ENCODE results near the gene WWOX.

WWOX gene

DNA sequence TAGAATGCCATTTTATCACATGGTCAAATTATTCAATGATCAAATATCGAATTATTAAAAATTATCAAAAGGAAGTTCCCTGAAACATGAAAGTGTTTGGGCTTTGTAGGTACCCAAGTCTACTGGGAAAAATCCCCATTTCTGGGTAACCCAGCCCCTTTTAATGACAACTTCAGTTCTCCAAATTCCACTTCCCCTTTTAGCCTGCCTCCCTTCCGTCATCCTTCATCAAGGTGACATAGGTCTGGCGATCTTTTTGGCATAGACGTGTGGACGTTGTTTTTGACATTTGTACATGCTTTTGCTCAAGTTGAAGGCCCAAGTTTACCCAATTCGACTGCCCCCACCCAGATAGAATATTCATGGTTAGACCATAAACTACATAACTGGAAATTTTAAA lies 840.1 kb downstream of the WWOX start:
- no peak for DNase-seq

DNA sequence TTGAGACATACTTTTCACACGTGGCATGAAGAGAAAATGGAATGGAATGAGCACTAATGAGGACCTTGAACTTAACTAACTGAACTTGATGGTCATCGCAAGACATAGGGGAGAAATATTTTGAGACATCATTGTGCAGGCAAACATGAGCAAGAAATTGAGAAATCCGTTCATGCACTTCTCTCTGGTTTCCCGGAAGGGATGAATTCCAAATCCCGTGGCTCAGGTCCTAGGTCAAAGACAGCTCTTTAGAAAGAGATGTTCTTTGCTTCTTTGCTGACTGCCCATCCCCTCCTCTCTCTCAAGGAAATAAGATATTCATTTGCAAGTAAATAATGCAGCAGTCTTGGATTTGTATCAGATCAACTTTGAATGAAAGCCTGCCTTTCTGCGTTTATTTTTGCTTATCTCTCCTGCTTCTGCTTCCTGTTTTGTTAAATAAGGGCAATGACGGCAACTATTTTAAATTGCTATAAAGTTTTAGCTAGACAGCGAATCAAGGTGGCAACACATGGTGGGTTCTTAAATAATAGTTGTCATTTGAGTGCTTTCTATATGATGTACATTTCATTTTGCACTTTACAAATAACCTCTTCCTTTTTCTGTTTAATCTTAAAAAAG lies 843.3 kb downstream of the WWOX start:
- DNase-seq = no peak

DNA sequence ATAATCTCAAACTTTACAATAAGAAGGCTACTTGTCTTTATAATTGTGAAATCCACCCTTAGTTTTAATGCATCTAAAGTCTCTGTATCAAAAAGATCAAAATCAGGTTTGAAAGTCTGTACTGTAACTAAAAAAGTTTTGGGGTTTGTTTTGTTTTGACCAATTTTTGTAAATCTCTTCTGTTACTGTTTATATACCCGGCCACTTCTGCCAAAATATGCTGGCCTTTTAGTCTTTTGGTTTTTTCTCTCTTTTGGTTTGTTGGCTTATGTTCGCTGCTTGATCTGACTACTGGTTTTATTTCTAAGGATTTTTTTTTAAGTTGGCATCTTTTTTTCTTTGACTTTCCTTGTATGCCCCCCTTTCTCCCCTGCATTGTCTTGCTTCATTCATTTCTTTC lies 845.9 kb downstream of the WWOX start:
- DNase-seq = no peak

DNA sequence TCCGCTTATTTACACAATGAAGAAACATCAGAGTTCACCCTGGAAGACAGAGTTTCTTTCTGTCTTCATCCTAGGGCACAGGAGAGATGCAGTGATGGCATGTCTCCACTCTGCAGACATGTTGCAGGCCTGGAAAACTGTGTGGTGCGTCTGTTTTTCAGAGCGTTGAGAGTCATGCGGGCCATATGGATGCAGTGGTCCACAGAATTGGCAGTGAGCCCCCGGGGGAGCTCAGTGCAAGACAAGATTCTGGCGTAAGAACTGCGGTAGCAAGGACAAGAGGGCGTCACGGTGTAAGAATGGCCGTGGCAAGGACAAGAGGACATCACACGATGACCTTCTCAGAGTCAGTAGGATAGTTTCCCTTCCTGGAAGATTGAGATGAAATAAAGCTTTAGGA lies 847.1 kb downstream of the WWOX start:
- no peak for DNase-seq

DNA sequence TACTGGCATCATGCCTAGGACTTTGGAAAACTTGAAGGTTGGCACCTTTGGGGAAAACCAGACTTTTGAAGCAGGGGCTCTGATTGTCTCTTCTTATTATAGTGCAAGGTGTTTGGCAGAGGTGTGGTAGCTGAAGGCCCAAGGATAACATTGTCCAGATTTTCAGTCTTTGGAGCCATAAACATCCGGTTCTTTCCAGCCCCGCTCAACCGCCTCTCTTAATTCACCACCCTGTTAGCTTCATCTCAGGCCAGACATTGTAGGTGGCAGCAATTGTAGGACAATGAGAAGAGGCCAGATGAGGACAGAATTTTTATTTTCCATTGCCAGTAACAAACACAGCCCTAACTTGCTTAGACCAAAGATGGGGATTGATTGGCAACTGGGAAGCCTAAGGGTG lies 851.3 kb downstream of the WWOX start:
- DNase-seq = no peak

DNA sequence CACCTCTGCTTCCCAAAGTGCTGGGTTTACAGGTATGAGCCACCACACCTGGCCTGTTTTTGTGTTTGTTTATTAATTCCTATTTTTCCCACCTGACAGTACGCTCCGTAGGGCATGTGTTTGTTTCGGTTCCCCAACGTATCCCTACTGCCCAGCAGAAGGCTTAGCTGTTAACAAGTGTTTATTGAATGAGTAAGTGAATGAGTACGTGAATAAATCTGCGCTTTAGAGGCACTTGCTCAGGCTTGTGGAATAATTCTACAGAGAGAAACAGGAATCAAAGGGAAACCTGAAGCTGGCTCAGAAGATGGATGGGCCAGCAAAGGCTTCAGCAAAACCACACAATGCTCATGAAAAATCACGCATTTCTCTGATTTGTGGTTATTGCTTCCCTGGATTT lies 853.2 kb downstream of the WWOX start:
- DNase-seq = no peak

DNA sequence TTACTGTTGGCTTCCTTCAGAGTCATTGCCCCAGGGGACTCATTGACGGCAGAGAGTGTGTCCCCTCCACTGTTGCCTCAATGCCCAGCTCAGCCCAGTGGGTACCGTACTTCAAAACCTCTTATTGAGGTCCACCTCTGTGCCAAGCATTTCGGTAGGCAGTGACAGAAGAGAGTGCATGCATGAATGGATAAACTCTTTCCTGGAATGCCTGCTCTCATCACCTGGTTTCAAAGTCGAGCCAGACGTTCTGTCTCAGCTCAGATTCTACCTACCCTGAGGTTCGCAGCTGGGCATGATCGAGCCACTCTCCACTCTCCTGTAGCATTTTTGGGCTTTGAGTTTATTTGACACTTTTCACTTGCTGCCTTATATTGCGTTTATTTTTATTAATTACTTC lies 854.1 kb downstream of the WWOX start:
- DNase-seq = peak; percentile 2 to 65

DNA sequence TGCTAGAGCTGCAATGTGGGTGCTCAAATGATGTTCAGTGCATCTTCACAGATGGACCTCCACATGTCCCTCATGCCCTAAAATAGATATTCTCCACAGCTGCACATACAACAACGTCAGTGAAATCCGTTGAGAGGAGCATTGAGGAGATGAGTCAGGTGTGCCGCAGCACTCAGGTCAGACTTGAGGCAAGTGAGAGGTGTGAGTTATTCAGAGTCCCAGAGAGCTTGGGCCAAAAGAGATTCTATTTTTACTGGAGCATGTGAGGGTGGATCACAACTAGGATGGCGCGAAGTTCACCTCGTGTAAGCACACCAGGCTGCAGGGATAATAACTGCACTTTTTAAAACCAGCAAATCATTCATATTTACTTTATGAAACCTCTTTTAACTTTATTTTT lies 855.8 kb downstream of the WWOX start:
- DNase-seq = no peak

DNA sequence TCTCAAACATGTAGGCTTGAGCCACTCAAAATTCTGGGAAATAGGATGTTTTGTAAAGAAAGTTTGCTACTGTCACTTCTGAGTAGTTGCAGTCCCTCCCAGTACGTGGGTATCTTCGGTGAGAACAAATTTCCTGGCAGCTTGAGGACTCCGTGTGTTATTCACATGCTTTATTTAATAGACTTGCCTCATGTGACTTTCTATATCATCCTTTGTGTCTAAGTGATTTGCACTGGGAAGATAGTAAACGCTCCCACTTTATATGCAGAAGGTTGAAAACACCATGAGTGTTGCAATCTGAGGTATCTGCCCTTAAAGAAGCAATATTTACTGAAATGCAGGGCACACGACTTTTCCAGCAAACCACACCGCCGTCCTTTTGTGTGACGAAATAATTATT lies 857.4 kb downstream of the WWOX start:
- no peak for DNase-seq

DNA sequence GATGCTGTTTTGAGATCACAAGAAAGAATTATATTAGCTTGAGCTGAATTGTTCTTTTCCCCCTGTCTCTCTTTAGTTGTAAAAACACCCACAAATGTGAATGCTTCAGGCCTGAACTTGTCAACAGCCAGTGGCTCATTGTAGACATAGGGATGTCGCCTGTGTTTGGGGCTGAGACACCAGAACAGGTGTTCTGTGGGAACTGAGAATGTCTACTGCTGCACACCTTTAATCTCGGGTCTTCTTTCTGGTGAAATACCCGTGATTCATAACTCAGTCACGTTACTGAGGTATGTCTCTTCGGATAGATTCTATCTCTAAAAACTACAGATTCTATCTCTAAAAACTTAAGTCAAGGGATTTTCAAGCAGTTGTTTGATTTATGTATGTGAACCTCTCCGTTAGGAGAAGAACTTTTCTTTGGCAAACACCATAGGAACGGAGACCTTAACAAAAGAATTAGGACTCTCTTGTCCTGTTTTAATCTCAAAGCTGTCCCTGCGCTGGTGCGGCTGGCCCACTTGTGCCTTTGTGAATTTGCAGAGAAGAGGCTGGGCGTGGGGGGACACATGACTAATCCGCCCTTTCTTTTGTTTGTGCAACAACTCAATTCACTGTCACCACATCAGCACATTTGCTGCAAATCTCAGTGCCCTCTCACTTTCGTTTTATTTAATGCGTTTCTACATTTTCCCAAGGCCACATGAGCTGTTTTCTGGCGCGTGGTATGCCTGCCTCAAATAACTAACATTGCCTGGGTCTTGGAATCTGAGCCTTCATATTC lies 858.1 kb downstream of the WWOX start:
- DNase-seq = no peak

DNA sequence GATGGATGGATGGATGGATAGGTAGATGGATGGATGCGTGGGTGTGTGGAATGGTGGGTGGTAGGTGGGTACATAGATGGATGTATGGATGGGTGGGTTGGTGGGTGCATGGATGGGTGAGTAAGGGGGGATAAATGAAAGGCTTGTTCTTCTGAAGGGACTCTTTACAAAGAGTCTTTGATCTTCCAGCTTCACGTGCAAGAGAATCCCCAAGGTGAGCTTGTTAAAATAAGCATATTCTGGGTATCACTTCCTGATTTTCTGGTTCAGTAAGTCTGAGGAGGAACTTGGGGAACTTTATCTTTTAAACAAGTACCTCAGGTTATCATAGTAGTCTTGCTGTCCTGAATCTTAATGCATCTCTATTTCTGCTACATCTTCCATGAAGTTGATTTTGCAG lies 862.0 kb downstream of the WWOX start:
- DNase-seq = no peak

DNA sequence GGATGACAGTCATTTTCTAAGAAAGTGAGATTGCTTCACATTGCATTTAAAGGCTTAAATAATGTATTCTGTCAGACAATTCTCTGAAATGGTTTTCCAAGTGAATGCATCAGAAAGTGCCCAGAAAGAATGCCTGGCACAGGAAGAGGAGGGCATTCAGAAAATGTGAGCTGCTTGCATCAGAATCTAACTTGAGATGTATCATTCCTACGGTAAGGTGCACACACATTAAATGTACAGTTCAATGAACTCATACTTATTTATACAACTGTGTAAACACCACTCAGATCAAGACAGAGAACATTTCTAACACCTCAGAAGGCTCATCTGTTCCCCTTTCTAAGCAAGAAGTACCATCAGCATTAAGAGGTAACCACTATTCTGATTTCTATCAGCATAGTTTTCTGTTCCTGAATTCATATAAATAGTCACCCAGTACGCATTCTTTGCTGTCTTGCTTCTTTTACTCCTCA lies 863.0 kb downstream of the WWOX start:
- no peak for DNase-seq

DNA sequence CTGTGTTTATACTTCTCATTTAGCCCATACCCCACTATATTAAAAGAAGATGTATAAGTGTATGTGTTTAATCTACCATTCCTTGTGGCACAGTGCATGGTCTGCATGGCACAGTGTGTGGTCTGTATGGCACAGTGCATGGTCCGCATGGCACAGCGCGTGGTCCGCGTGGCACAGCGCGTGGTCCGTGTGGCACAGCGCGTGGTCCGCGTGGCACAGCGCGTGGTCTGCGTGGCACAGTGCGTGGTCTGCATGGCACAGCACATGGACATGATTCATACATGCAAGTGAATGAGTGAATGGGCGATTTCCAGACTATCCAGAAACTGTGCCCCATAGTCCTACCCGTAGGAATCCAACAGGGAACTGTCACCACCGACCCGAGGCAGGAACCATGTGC lies 868.5 kb downstream of the WWOX start:
- DNase-seq = no peak

DNA sequence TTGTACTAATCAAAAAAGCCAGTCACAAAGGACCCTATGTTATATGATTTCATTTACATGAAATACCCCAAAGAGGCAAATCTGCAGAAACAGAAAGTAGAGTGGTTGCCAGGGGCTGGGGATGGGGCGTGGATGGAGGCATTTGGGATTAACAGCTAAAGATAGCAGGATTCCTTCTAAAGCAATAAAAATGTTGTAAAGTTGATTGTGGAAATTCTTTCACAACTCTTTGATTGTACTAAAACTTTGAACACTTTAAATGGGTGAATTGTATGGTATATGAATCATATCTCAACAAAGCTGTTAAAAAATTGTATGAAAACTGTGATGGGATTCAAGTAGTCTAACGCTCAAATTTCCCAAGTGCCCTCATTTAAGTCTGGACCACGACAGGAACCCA lies 870.3 kb downstream of the WWOX start:
- DNase-seq = no peak

DNA sequence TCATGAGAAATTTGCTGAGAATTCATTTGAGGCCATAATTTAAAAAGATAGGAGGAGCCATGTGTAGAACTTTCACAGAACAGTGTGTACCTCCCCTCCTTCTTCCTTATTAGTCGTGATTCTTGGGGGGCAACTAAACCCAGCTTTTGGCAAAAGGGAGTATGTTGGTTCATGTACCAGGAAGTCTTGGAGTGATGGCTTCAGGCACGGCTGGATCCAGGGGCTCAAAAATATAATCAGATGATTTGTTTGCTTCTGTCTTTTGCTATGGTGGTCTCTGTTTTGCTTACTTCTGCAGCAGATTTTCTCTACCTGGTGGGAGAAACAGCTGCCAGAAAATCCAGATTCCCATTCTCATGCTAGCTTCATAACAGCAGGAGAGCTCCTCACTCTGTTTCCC lies 871.2 kb downstream of the WWOX start:
- DNase-seq = no peak

DNA sequence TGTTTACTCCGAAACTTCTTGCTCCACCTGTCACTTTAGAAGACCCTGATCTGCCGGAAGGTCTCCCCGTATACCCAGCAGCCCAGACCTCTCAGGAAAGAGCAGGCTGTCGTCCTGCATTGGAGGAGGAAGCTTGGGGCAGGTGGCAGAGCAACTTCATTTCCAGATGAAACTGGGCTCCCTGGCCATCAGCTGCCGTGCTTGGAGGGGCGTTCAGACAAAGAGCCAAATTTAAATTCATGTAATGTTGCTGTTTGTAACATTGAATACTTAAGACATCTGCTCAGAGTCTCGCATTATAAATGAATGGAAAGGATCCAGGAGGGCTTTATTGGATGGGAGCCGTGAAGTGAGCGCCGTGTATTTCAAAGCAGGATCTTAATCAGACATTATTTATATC lies 872.6 kb downstream of the WWOX start:
- DNase-seq = no peak

DNA sequence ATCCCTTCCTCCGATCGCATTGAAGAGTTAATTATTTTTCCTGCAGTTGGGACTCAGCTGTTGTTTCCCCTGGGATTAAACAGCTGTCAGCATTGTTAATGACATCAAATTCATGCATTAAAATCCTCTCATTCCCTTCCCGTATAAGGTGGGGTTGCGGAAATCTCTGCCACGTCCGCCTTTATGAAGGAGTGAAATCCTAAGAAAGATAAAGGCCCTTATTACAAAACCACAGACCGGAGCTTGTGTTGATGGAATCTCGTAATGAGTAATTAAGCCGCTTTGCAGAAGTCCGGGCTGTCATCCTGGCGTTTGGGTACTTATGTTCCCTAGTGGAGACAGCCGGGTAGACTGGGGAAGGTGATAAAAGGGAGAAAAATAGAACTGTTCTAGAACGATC lies 873.5 kb downstream of the WWOX start:
- DNase-seq = no peak

DNA sequence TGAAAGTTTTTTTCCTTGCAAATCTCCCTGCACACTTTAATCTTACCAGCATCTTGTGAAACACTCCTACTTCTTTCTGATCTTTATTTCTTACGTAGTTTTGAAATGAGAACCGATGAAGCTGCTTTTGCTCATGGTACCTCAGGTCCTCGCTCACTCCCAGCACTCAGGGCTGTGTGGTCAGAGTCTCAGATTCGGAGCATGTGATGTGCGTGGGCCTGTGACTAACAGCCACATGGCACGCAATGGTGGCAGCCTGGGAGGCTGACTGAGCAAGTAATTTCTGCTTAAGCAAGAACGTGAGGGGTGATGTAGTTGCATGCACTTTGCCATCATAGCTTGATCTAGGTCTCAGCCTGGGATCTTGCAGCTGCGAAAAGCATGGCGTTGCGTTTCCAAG lies 876.8 kb downstream of the WWOX start:
- no peak for DNase-seq

DNA sequence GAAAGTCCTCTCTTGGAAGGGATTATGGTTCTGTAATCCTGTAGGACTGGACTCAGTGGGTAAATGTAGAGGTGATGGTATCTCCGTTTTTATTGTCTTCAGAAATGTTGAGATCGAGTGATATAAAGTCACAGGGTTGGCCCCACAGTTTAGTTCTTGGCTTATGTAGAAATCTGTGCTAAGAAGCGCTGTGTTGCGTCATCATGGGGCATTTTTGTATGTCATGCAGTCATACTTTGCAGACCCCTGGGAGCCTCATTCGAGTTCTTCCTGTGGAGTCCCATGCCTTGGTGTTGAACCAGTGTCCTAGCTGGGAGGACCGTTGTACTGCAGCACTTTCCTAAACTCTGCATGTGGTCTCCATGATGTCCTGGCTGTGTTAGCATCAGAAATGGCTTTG lies 881.4 kb downstream of the WWOX start:
- DNase-seq = no peak

DNA sequence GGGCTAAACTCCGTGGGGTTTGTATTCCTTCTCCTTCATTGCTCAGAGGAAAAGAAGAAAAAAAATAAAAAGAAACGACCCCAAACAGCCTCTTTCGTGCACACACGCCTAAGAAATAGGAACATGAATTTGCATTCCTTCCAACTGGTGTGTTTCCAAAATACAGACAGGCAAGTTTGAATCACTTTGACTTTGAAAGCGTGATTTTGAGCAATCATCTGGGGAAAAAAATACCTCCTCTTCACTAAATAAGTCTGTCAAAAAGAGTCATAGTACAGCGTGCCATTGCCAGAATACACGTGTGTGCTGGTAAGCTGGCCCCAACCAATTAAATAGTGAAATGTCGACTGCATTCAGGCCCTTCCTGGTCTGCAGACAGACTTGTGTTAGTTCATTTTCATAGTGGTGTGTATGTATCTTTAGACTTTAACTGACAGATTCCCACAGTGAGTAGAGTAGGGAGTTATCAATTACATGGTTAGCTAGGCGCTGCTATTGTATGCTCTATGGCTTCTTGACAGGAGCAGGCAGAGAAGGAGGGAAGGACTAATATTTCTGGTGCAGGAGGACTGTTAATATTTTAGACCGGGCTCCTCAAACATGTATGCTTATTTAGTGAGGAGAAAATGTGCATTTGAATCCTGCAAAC lies 882.8 kb downstream of the WWOX start:
- no peak for DNase-seq

DNA sequence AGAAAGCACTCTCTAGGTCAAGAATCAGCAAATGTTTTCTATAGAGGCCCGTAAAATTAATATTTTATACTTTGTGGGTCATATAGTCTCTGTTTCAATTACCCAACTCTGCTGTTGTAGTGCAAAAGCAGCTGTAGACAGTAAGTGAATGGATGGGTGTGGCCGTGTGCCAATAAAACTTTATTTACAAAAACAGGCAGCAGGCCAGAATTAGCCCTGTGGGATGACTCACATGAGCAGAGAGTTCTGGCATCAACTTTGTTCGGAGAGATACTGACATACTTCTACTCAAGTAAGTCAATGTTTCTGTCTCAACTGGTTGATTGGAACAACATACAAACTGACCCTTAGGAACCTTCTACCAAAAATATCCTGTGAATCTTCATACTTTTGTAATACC lies 884.9 kb downstream of the WWOX start:
- no peak for DNase-seq

DNA sequence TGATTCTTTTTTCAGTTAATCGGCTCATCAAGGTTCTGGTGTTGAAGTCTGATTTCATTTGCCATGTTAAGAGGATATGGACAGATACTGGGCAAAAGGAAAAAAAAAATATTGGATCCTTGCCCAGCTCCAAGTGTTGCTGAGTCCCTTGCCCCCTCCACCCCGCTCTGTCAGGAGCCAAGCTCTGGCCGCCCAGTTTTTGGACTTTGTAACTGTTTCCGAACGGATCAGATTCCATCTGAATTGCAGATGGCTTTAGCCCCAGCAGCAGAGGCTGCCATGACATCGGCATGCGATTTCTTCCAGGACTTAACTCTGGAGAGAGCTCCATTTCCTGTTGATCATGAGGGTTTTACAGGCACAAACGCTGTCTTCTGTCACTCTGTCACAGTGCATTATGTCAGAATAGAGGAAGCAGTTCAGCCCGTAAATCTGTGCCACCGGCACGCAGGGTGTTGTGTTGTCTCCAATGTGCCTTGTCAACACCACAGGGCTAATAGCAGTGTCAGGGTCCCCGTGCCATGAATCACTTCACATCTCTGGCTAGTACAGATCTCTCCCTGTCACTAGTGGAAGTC lies 885.5 kb downstream of the WWOX start:
- no peak for DNase-seq

DNA sequence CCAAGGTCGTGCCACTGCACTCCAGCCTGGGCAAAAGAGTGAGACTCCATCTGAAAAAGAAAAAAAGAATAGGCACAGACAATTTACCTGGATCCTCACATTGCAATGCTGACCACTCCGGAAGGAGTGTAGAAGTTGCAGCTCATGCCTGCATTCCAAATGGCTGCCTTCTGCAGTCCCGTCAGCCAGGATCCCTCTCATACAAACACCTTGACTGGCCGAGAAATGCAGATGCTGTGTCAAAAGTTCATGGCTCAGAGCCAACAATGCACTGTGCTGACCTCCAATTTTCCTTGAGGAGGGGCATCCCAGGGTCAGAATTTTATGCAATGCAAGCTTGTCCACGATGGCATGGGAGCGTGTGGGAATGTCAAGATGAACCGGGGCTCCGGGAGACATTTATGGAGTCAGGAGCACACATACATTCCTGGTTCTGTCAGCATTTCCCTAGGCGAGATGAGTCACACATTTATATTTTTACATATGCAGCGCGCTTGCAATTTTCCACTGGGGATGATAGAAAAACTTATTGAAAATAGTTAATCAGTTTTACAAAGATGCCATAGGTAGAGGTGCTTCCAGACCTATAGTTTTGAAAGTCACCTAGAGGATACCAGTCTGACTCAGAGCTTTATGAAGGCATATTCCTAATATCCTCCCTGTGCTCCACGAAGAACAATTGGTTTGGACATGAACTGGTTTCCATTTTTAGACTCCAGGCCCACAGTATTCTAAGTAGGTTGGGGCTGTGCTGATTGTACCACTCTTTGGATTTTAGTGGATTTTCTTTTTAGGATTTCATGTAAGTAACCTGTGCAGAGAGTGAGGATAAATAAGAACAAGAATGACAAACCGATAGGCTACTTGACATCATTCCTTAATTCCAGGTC lies 886.5 kb downstream of the WWOX start:
- DNase-seq = no peak
